Glomerular endothelial cell (primary cell): ENCODE data around the gene RHOT1. TPM values are rescaled to one million over a fixed set of nuclear protein-coding genes. Genes with fewer than 3 reads are reported as not detected.
A peak's percentile ranks its signal among the peaks of the same experiment; 100 is the strongest.
"Not testable (repeated sequence)": the region's sequence is repeated elsewhere in the genome, so short reads cannot be mapped to it uniquely, and the experiment has no call there.

Experiments
- DNase-seq: peaks from one replicate; pipeline ENCODE4 v3.0.0-alpha.2; 2011; ENCODE audit warnings: low read depth, low spot score; ENCODE audit errors: extremely low read depth
- total RNA-seq: library from RNA; depleted of rRNA; stranded (reverse); fragments of >200 nt; gene quantifications from 2 replicates; pipeline ENCODE4 v1.2.3, GENCODE V29; 2015

Gene RHOT1
- total RNA-seq, 1 donor from 2014 or later: 27.0 TPM

GRCh38 chr17:32123782-32124181 lies 18.5 kb upstream of the RHOT1 start:
- DNase-seq: no peak

GRCh38 chr17:32124985-32125847 lies 17.1 kb upstream of the RHOT1 start:
- no peak for DNase-seq

DNA sequence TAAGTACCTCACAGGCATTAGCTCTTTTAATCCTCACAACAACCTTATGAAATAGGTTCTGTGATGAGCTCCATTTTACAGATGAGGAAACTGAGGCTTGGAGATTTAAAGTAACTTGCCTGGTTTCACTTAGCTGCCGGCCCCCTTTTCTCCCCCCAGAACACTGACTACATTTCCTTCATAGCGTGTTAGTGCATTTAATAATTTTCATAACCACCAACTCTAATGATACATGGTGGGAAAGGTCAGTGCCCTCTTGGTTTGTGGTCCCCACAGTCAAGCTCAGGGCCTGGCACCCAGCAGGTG lies 16.5 kb upstream of the RHOT1 start:
- DNase-seq: no peak

GRCh38 chr17:32126325-32126724 lies 16.0 kb upstream of the RHOT1 start:
- no peak for DNase-seq

GRCh38 chr17:32126746-32127145 lies 15.6 kb upstream of the RHOT1 start:
- DNase-seq: no peak

- DNase-seq: no peak
Measured at GRCh38 chr17:32127158-32127897, 15.0 kb upstream of the RHOT1 start.

DNA sequence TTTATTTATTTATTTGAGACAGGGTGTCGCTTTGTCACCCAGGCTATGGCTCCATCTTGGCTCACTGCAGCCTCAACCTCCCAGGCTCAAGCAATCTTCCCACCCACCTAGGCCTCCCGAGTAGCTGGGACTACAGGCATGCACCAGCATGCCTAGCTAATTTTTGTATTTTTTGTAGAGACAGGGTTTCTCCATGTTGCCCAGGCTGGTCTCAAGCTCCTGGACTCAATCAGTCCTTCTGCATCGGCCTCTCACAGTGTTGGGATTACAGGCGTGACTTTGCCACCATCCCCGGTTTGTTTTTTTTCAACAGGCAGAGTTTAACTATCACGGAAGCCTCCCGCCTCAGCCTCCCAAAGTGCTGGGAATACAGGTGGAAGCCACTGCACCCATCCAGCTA lies 13.8 kb upstream of the RHOT1 start:
- not testable (repeated sequence) for DNase-seq

- not testable (repeated sequence) for DNase-seq
Measured at GRCh38 chr17:32135497-32136117, 6.7 kb upstream of the RHOT1 start.

- no peak for DNase-seq
Measured at GRCh38 chr17:32136856-32137255, 5.4 kb upstream of the RHOT1 start.

GRCh38 chr17:32139504-32139903 lies 2.8 kb upstream of the RHOT1 start:
- DNase-seq: not testable (repeated sequence)

DNA sequence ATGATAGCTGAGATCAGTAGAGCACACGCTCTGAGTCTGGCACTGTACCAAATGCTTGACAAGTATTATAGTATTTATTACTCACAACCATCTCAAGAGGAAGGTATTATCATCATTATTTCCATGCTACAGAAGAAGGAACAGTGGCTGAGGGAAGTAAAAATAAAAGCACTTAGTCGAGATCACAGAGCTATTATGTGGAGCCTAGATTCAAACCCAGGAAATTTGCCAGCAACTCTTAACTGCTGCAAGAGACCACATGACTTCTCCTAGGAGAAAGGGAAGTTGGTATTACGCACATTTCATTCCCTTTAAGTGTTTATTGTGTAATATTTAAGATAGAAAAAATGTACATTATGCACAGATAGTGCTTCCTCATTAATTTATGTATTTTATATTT lies 1.0 kb upstream of the RHOT1 start:
- peak; percentile 68 for DNase-seq

- no peak for DNase-seq
Measured at GRCh38 chr17:32141679-32142037, 644 bp upstream of the RHOT1 start.

DNA sequence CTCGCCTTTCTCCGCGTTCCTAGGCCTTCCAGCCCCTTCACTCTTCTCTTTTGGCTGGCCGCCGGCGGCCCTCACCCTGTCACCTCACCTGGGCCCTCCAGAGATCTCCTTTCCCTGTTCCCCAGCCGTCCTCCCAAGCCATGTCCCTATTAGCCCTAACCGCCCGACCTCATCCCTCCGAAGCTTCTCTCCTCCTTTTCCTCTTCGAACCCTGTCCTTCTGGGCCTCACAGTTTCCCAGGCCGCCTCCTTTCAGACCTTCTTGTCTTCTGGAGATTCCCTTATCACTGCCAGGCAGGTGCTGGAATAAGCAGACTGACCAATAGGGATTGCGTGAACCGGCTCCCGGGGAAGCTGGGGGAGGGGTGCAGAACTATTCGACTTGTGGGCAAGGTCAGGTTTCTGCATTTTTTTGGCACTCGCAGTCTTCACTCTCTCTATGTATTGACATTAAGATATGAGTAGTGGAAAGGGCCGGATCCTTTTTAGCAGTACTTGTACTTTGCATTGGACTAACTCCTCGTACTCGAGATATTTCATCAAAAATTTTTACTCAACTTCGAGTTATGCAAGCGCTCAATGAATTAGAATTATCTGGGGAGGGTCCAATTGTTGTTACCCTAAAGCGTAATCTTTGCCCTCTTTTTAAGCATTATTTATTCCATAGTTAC lies 690 bp downstream of the RHOT1 start:
- DNase-seq: no peak

DNA sequence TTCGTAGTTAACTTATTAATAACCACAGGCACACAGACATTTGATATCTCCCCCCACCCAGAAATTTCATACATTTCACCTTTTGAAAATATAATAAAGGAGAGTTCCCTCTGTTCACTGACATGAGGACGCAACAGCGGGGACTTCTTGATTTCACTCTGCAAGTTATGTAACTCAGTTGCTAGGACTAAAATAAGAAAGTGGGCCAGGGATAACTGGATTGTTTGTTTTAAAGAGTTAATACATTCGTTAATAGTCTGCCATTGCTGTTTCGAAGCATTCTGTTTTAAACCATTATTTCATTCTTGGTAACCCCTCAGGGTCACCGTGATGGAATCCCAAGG lies 1.2 kb downstream of the RHOT1 start:
- DNase-seq: no peak

- DNase-seq: not testable (repeated sequence)
Measured at GRCh38 chr17:32144442-32144841, 2.1 kb downstream of the RHOT1 start.

DNA sequence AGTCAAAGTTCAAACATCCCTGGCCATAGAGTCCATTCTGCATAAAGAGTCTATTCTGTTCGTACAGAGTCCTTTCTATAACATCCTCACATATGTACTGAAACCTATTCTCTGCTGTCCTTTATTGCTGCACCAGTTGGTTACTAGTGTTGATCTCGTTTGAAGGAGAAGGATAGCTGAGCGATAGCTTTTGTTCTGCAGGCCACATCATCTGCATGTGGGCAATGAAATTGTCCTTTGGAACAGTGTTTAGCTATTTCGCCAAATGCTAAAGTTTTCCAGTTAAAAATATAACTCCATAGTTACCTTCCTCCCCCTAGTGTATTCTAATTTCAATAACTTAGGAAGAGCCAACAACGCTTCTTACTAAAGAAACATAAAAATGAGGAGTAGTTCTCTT lies 6.0 kb downstream of the RHOT1 start:
- no peak for DNase-seq

GRCh38 chr17:32150358-32150757 lies 8.1 kb downstream of the RHOT1 start:
- DNase-seq: no peak

- no peak for DNase-seq
Measured at GRCh38 chr17:32152130-32152529, 9.8 kb downstream of the RHOT1 start.

DNA sequence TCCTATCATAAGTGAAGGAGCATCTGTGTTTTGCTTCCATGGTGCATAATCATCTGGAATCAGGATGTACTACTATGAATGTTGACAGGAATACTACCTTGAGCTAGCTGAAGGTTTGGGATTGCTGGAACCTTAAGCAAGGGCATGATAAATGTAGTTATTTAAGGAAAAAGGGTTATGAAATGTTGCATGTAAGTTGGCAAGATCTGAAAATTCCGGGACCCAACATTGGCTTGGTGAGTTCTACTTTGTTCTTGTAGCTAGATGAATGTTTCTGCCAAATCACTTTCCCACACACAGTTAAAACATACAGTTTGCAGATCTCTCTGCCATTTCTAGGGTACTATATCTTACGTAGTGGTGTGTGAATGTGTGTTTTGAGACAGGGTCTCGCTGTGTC lies 13.6 kb downstream of the RHOT1 start:
- DNase-seq: no peak

DNA sequence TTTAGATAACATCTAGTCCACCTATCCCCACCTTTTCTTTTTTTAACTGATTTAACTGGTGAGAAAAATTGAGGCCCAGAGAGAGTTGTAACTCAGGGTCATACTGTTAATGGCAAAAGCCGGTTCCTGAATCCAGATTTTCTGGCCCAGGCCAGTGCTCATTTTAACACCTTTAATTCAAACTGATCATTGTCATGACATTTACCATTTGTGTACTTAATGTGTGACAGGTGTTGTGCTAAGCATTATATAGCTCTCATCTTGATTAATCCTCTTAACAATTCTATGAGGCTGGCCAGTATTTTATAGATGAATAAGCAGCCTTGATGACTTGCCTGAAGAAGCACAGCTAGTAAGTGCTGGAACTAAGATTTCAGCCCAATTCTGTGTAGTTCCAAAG lies 14.4 kb downstream of the RHOT1 start:
- DNase-seq: no peak

DNA sequence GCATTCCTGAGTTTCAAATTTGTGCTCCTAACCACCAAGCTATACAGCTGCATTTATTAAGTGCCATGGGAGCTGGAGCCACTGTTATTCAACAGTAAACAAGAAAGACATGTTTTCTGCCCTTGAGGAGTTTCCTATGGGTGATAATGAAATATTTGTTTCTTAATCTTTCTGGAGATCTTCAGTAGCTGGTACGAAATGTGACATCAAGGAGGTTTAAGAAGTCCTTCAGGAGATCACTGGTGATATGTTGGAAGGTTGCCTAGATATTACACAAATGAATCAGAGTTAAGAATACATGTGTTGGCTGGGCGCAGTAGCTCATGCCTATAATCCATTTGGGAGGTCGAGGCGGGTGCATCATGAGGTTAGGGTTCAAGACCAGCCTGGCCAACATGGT lies 14.9 kb downstream of the RHOT1 start:
- no peak for DNase-seq
